C4-2B (cell line): ENCODE measurements around the gene ECSCR.

Source experiments
- H3K27ac ChIP-seq: fragments of 450-650 bp; 2 replicates; pipeline ENCODE4 v1.5.1; 2017
- CTCF ChIP-seq: fragments of 450-650 bp; conservative IDR thresholded peaks from 2 replicates; pipeline ENCODE4 v1.5.1; 2017; ENCODE audit warnings: mild to moderate bottlenecking
- ZFX ChIP-seq: fragments of 450-650 bp; IDR thresholded peaks from 2 replicates; pipeline ENCODE4 v1.6.1; 2017

The ECSCR gene

DNA sequence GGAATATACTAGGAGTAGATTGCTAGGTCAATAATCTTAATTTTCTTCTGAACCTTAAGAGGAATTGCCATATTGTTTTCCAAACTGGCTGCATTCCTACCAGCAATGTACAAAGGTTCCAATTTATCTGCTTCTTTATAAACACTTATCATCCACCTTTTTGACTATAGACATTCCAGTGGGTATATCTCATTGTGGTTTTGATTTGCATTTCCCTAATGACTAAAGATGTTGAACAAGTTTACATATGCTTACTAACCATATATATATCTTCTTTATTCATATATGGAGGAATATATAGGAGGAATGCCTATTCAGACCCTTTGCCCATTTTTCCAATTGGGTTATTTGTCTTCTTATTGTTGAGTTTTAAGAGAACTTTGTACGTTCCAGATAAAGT is 30.8 kb downstream of the ECSCR start:
- no peak overlapping the region for H3K27ac ChIP-seq
- TF ChIP-seq CTCF = no peak
- TF ChIP-seq ZFX = no peak

- TF ChIP-seq CTCF = no peak
- H3K27ac ChIP-seq = no peak overlapping the region
Measured at GRCh38 chr5:139430015-139430414, 32.5 kb downstream of the ECSCR start.

DNA sequence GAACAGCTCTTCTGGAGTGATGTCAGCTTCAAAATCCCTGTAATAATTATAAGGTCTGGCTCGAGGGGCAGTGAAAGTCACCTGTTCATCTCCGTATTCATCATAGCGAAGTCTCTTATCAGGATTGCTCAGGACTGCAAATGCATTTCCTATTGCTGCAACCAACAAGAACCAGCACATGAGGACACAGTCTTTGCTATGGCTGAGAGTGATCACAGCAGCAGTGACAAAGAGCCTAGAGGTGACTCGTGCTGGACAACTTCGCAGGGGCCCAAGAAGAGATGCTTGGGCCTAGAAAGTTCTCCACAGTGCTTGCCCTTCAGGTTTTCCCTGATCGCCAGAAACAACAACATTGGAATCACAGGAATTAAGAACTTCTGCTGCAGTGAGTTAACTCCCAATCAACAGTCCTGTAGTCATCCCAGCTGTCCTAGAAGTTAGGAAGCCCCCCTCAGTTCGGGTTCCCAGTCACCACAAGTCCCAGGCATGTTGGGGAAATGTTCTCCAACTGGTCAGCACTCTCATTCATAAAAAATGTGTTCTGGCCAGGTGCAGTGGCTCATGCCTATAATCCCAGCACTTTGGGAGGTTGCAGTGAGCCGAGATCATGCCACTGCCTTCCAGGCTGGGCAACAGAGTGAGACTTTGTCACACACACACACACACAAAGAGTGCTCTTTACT is 36.2 kb downstream of the ECSCR start:
- no peak overlapping the region for H3K27ac ChIP-seq
- TF ChIP-seq ZFX (no peak), CTCF (no peak)

DNA sequence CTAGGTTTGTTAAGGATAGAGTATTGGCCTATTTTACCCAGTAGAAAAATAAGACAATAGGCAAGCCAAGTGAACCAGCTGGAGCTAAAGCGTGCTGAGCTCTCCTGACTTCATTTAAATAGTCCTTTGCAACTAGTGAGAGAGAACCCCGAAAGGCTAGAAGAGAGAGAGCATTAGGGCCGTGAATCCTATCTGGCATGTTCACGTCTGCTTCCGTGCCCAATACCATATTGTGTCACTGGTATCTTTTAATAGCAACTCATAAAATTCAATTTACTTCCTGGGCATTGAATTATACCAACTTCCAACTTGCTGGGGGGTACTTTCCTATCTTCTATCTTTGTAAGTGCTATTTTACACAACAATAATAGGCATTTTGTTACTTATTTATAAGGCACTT is 37.0 kb downstream of the ECSCR start:
- H3K27ac ChIP-seq = no peak overlapping the region
- TF ChIP-seq CTCF = no peak
- no peak for TF ChIP-seq ZFX

DNA sequence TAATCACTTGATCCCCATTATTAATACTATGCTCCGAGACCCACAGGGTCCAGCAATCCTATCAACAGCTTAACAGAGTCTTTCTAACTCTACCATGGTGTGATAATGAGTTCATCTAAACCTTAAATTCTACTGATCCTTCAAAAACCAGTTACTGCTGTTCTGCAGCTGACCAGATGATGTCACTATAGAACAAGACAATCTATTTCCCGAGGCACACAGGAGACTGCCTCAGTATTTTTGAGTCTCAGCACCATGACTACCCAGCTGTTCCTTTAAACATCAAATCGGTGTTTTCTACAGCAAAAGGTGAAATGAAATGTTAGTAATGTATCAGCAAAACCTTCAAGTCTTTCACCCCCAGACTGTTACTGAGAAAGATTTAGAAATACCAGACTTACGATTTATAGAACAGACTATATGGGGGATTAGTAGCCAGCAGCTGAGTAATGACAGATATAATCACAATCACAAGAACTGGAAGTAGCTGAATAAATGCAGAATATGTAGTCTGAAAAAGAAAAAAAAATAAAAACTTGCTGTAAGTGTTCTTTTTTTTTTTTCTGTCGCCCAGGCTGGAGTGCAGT is 40.1 kb downstream of the ECSCR start:
- TF ChIP-seq CTCF = peak; percentile 92
- no peak for TF ChIP-seq ZFX
- H3K27ac ChIP-seq = no peak overlapping the region

DNA sequence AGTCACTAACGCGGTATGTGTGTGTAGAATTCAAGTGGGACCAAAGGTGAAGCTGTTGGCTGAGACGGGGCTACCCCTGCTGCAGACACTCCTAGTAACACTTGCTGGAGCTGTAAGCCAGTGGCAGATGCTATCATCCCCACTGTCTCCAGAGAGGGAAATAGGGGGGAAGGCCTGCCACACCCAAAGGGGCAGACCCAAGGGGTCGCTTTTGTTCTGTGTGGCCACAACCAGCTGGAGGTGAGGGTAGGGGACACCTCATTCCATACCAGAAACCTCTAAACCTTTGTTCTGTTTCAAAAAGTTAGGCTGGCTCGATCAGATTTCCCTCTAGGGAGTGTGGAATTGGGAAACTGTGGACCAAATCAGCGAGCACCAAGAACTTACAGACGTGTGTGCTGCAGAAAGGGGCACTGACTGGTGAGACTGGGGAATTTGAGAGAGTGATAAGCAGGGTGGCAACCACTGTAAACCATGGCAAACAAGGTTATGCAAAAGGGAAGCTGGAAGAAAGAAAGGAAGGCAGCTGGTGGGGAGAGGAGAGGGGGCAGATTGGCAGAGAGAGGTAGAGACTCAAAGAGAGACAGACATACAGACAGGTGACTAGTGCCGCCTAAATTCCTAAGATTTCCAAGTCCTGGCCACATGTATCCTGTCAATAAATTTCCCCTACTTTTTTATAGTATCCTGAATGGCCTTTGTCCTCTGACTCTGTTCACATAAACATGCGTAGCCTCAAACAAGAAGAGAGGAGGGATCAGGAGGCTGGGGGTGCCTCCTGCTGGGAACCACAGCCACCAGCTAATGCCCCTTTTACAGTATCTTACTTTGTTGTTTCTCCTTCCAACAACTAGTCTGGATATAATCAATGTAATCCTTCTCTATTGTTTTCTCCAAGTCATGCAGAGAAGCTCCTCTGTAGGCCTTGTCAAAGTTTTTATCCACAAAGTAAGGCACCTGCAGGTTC is 43.0 kb downstream of the ECSCR start:
- TF ChIP-seq CTCF = no peak
- TF ChIP-seq ZFX = no peak
- no peak overlapping the region for H3K27ac ChIP-seq

- TF ChIP-seq ZFX (no peak), CTCF (no peak)
- no peak overlapping the region for H3K27ac ChIP-seq
Measured at GRCh38 chr5:139418793-139419192, 43.8 kb downstream of the ECSCR start.
